ENCODE data around the gene CYSLTR2. TPM values are rescaled to one million over a fixed set of nuclear protein-coding genes. Genes with fewer than 3 reads are reported as not detected.

CYSLTR2 gene
- total and polyA plus RNA-seq, 2 donors from 2014 or later, result 1.2 to 1.4 TPM

DNA sequence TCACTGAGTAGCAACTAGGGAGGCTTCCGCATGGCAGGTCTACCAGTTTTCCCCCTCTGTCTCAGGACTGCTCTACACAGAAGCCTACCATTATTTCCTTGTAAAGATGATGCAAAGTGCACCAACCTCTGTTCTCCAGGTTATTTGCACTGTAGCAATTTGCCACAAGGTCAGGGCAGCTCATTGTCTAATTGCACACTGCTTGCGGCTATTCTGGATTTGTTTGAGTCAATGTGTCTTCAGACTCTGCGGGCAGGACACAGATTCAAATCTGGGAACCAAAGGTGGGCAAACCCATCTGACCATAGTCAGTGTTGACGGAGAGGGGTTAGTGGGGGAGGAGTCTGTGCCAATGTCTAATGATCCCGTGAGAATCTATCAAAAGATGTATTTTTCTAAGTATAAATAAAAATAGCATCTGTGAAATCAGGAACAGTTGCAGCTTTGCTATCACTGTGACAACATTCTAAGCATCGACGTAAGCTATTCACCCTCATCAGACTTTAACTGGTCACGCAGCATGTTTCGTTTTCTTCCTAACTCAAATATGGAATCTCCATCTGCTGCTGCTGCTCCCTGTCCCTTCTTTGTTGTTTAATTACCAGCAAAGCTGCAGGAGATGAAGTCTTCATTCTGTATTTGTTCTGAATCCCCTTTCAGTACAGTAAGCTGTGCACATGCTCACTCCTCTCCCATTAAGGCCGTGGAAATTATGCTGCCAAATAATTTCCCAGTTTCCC, 26.4 kb downstream of the CYSLTR2 start:
- Histone ChIP-seq H3K9ac (ENCODE audit: low read length in 3 of 3) (no peak overlapping the region), H3K4me1 (ENCODE audit: control insufficient read depth in 2 of 3, insufficient read depth in 2 of 3, low read depth in 1 of 3, low read length in 3 of 3) (no peaks in the 10 kb centered on the region), H3K27ac (ENCODE audit: low read depth in 2 of 2, low read length in 2 of 2) (no peak overlapping the region), H3K4me3 (ENCODE audit: low read length in 3 of 3) (no peak overlapping the region), H3K9me3 (ENCODE audit: control insufficient read depth in 2 of 3, insufficient read depth in 1 of 3, low read length in 3 of 3) (no peaks in the 10 kb centered on the region), H3K36me3 (ENCODE audit: control insufficient read depth in 2 of 3, insufficient read depth in 3 of 3, low read length in 3 of 3) (no peaks in the 10 kb centered on the region), H3K27me3 (ENCODE audit: control insufficient read depth, insufficient read depth, low read length) (no peaks in the 10 kb centered on the region)
- intact Hi-C loops (cut with DNase I), result no loop called here
- FAIRE-seq (no peak), DNase-seq (no peak)
- TF ChIP-seq, protein P1, sequence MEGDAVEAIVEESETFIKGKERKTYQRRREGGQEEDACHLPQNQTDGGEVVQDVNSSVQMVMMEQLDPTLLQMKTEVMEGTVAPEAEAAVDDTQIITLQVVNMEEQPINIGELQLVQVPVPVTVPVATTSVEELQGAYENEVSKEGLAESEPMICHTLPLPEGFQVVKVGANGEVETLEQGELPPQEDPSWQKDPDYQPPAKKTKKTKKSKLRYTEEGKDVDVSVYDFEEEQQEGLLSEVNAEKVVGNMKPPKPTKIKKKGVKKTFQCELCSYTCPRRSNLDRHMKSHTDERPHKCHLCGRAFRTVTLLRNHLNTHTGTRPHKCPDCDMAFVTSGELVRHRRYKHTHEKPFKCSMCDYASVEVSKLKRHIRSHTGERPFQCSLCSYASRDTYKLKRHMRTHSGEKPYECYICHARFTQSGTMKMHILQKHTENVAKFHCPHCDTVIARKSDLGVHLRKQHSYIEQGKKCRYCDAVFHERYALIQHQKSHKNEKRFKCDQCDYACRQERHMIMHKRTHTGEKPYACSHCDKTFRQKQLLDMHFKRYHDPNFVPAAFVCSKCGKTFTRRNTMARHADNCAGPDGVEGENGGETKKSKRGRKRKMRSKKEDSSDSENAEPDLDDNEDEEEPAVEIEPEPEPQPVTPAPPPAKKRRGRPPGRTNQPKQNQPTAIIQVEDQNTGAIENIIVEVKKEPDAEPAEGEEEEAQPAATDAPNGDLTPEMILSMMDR (IDR thresholded peaks at IDR 0.05; ENCODE audit: borderline replicate concordance, extremely low read depth, insufficient read depth), result no peak

DNA sequence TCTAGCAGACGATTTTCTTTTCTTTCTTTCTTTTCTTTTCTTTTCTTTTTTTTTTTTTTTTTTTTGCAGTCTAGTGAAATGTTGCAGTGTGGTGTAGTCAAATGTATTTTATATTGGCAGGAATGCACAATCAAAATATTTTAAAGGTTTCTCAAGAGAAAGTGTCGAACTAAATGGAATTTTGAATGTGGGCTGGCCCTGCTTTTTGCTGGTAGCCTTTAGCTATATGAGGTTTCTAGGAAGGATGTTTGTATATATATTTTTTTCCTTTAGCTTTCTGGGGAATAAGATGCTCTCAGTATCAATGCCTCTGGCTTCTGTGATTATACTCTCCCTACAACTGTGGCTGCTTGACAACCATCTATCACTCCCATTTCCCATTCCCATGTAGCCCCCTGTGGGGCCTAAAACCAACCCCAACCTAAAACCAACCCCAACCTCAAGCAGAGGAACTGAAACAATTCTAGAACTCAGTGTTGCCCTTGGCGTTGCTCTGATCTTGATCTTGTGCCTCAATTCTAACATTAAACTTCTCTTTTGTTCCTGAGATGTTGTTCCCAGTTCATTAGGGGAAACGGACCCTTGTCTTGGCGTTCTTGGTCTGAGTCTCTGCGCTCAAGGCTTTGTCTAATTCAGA, 27.1 kb downstream of the CYSLTR2 start:
- H3K36me3 ChIP-seq (ENCODE audit: control insufficient read depth in 2 of 3, insufficient read depth in 3 of 3, low read length in 3 of 3), result no peaks in the 10 kb centered on the region
- H3K4me3 ChIP-seq (ENCODE audit: low read length in 3 of 3), result no peak overlapping the region
- H3K27me3 ChIP-seq (ENCODE audit: control insufficient read depth, insufficient read depth, low read length), result no peaks in the 10 kb centered on the region
- intact Hi-C loops (cut with DNase I), result no loop called here
- TF ChIP-seq, protein P1 (IDR thresholded peaks at IDR 0.05; ENCODE audit: borderline replicate concordance, extremely low read depth, insufficient read depth), result no peak
- no peak for FAIRE-seq
- no peaks in the 10 kb centered on the region for H3K4me1 ChIP-seq (ENCODE audit: control insufficient read depth in 2 of 3, insufficient read depth in 2 of 3, low read depth in 1 of 3, low read length in 3 of 3)
- DNase-seq, result no peak
- H3K9me3 ChIP-seq (ENCODE audit: control insufficient read depth in 2 of 3, insufficient read depth in 1 of 3, low read length in 3 of 3), result no peaks in the 10 kb centered on the region
- no peak overlapping the region for H3K9ac ChIP-seq (ENCODE audit: low read length in 3 of 3)
- H3K27ac ChIP-seq (ENCODE audit: low read depth in 2 of 2, low read length in 2 of 2), result no peak overlapping the region

DNA sequence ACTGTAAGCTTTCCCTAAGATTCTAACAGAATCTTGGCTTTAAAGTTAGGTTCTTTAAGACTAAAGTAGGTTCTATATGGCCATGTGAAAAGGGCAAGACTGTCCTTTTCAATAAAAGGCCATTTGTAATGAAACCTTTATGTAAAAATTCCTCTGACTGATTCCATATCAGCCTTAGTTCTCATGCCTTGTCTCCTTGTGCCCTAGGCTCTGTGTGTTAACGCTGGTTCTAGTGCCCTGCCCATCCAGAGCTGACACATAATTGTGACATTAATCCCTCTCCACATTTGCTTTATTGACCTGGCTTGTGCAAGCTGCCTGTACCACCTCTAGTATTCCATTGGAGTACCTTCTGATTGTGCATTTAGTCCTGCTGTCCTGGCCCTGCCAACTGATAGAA, 28.2 kb downstream of the CYSLTR2 start:
- H3K9ac ChIP-seq (ENCODE audit: low read length in 3 of 3), result no peak overlapping the region
- no peaks in the 10 kb centered on the region for H3K27me3 ChIP-seq (ENCODE audit: control insufficient read depth, insufficient read depth, low read length)
- H3K36me3 ChIP-seq (ENCODE audit: control insufficient read depth in 2 of 3, insufficient read depth in 3 of 3, low read length in 3 of 3), result no peaks in the 10 kb centered on the region
- TF ChIP-seq, protein P1 (IDR thresholded peaks at IDR 0.05; ENCODE audit: borderline replicate concordance, extremely low read depth, insufficient read depth), result no peak
- H3K9me3 ChIP-seq (ENCODE audit: control insufficient read depth in 2 of 3, insufficient read depth in 1 of 3, low read length in 3 of 3), result no peaks in the 10 kb centered on the region
- intact Hi-C loops (cut with DNase I), result no loop called here
- H3K4me3 ChIP-seq (ENCODE audit: low read length in 3 of 3), result no peak overlapping the region
- no peak overlapping the region for H3K27ac ChIP-seq (ENCODE audit: low read depth in 2 of 2, low read length in 2 of 2)
- FAIRE-seq, result no peak
- DNase-seq, result no peak
- peaks cover 0 to 2% (median 0%) of the 10 kb centered on the region in 3 donors for H3K4me1 ChIP-seq (ENCODE audit: control insufficient read depth in 2 of 3, insufficient read depth in 2 of 3, low read depth in 1 of 3, low read length in 3 of 3)

All from kidney (tissue), 14 donors.